H1 (cell line): ENCODE measurements around the gene LRATD1. TPM values are rescaled to one million over a fixed set of nuclear protein-coding genes. Genes with fewer than 3 reads are reported as not detected.

ENCODE experiments used
- CTCF ChIA-PET: fragments of 300-600 bp; sonication (Branson Sonifier 250); formaldehyde crosslinking; loops from one replicate; lab custom pipeline; 2021; ENCODE audit not compliant: partially characterized antibody; lab: Charles Lee
- POLR2A ChIA-PET: fragments of 300-600 bp; sonication (Branson Sonifier 250); formaldehyde crosslinking; loops from one replicate; lab custom pipeline; 2021; ENCODE audit warnings: inconsistent platforms; ENCODE audit not compliant: partially characterized antibody; lab: Charles Lee
- DNase-seq, 2 experiments: peaks; one replicate each; pipeline versions ENCODE4 v3.0.0 to v3.0.0-alpha.2; 2010 to 2022; ENCODE audit warnings: low spot score in 2 of 2, low read depth in 1 of 2, mixed read lengths in 1 of 2
- FAIRE-seq: peaks from 2 replicates; lab custom pipeline; 2011; peaks lifted over from hg19 to GRCh38; lab: Jason Lieb, UNC
- H2AFZ ChIP-seq: 2 replicates; pipeline ENCODE4 v1.8.1; 2012; ENCODE audit warnings: low read length, inconsistent platforms
- H2AK5ac ChIP-seq: 2 replicates; pipeline ENCODE4 v1.6.1; 2013; ENCODE audit warnings: low read depth, low read length
- H2BK120ac ChIP-seq: replicated peaks from 2 replicates; pipeline ENCODE3; 2013; ENCODE audit warnings: low read depth, low read length, inconsistent platforms
- H2BK12ac ChIP-seq: 2 replicates; pipeline ENCODE4 v1.6.1; 2013; ENCODE audit warnings: low read depth, low read length
- H2BK15ac ChIP-seq: 2 replicates; pipeline ENCODE4 v1.6.1; 2013; ENCODE audit warnings: low read length
- H2BK20ac ChIP-seq: 2 replicates; pipeline ENCODE4 v1.6.1; 2013; ENCODE audit warnings: low read length
- H2BK5ac ChIP-seq: 2 replicates; pipeline ENCODE4 v1.6.1; 2013; ENCODE audit warnings: low read depth, low read length
- H3K14ac ChIP-seq: 2 replicates; pipeline ENCODE4 v1.6.1; 2013; ENCODE audit warnings: inconsistent platforms; ENCODE audit not compliant: insufficient read length
- H3K18ac ChIP-seq: 2 replicates; pipeline ENCODE4 v1.6.1; 2013; ENCODE audit warnings: low read length; ENCODE audit errors: extremely low read depth
- H3K23ac ChIP-seq: 2 replicates; pipeline ENCODE4 v1.6.1; 2013; ENCODE audit warnings: inconsistent platforms; ENCODE audit not compliant: insufficient read length
- H3K23me2 ChIP-seq: 2 replicates; pipeline ENCODE4 v1.6.1; 2013; ENCODE audit warnings: low read depth, low read length
- H3K27ac ChIP-seq: 2 replicates; pipeline ENCODE4 v1.6.1; 2011; ENCODE audit warnings: low read depth, low read length, inconsistent platforms
- H3K27me3 ChIP-seq, 4 experiments: replicated peaks in 1 of 4; 1 replicate in 1 of 4; 2 replicates in 3 of 4; pipeline versions ENCODE4 v1.6.1 to v1.8.1; 2011 to 2013; ENCODE audit warnings: low read length in 3 of 4, mild to moderate bottlenecking in 3 of 4, inconsistent platforms in 2 of 4, mixed read lengths in 2 of 4, moderate library complexity in 1 of 4; ENCODE audit not compliant: control insufficient read depth in 3 of 4, insufficient read depth in 3 of 4; ENCODE audit errors: extremely low read depth in 1 of 4
- H3K36me3 ChIP-seq, 4 experiments: 2 replicates each; pipeline versions ENCODE4 v1.6.1 to v1.8.1; 2011 to 2013; ENCODE audit warnings: mild to moderate bottlenecking in 4 of 4, low read length in 3 of 4, moderate library complexity in 2 of 4, control low read depth in 1 of 4, inconsistent platforms in 1 of 4; ENCODE audit not compliant: insufficient read depth in 4 of 4, control insufficient read depth in 2 of 4
- H3K4ac ChIP-seq: replicated peaks from 2 replicates; pipeline ENCODE3; 2013; ENCODE audit warnings: low read length, low read depth, mixed read lengths, inconsistent platforms; ENCODE audit not compliant: insufficient read length
- H3K4me1 ChIP-seq, 4 experiments: replicated peaks in 1 of 4; 1 replicate in 1 of 4; 2 replicates in 3 of 4; pipeline versions ENCODE4 v1.6.1 to v1.8.1; 2011 to 2013; ENCODE audit warnings: low read length in 3 of 4, inconsistent platforms in 2 of 4, mixed read lengths in 1 of 4; ENCODE audit not compliant: insufficient read depth in 4 of 4, control insufficient read depth in 3 of 4
- H3K4me2 ChIP-seq, 2 experiments: 2 replicates each; pipeline versions ENCODE4 v1.6.1 to v1.8.1; 2011 to 2013; ENCODE audit warnings: low read depth in 2 of 2, low read length in 2 of 2, control low read depth in 1 of 2, inconsistent platforms in 1 of 2, mild to moderate bottlenecking in 1 of 2; ENCODE audit not compliant: insufficient read depth in 1 of 2
- H3K4me3 ChIP-seq, 4 experiments: fragments of 200-600, 300-600 bp in 1 of 4; sonication (generic), shearing (Covaris generic), sonication (Bioruptor Twin) in 1 of 4; 2 replicates each; pipeline versions ENCODE4 v1.5.1 to v1.8.1; 2011 to 2016; ENCODE audit warnings: low read length in 4 of 4, low read depth in 3 of 4, control low read depth in 2 of 4, inconsistent platforms in 2 of 4, mild to moderate bottlenecking in 2 of 4, mixed read lengths in 1 of 4, moderate library complexity in 1 of 4; ENCODE audit not compliant: insufficient read depth in 2 of 4; ENCODE audit errors: extremely low read depth in 1 of 4
- H3K56ac ChIP-seq: replicated peaks from 2 replicates; pipeline ENCODE3; 2013; ENCODE audit warnings: low read depth, mild to moderate bottlenecking, mixed read lengths, low read length, inconsistent platforms; ENCODE audit not compliant: insufficient read length
- H3K79me1 ChIP-seq: 2 replicates; pipeline ENCODE4 v1.6.1; 2013; ENCODE audit warnings: low read depth, low read length, control low read depth
- H3K79me2 ChIP-seq, 2 experiments: 2 replicates each; pipeline versions ENCODE4 v1.6.1 to v1.8.1; 2012 to 2013; ENCODE audit warnings: low read length in 2 of 2, mild to moderate bottlenecking in 2 of 2, inconsistent platforms in 1 of 2; ENCODE audit not compliant: insufficient read depth in 2 of 2, control insufficient read depth in 1 of 2
- H3K9ac ChIP-seq, 4 experiments: replicated peaks in 1 of 4; 1 replicate in 1 of 4; 2 replicates in 3 of 4; pipeline versions ENCODE4 v1.6.1 to v1.8.1; 2011 to 2013; ENCODE audit warnings: low read depth in 3 of 4, low read length in 3 of 4, control low read depth in 2 of 4, mild to moderate bottlenecking in 2 of 4, moderate library complexity in 2 of 4, inconsistent platforms in 1 of 4; ENCODE audit errors: extremely low read depth in 1 of 4
- H3K9me3 ChIP-seq, 2 experiments: 2 replicates each; pipeline versions ENCODE4 v1.6.1 to v1.8.1; 2012 to 2013; ENCODE audit warnings: mild to moderate bottlenecking in 2 of 2, moderate library complexity in 2 of 2, control low read depth in 1 of 2, inconsistent platforms in 1 of 2, low read depth in 1 of 2, low read length in 1 of 2, mixed read lengths in 1 of 2; ENCODE audit not compliant: insufficient read depth in 2 of 2
- H4K20me1 ChIP-seq, 2 experiments: replicated peaks in 1 of 2; 2 replicates each; pipeline versions ENCODE3 to v1.8.1; 2011 to 2013; ENCODE audit warnings: inconsistent platforms in 2 of 2, low read length in 2 of 2, mild to moderate bottlenecking in 1 of 2; ENCODE audit not compliant: insufficient read depth in 2 of 2, control insufficient read depth in 1 of 2
- H4K5ac ChIP-seq: 2 replicates; pipeline ENCODE4 v1.6.1; 2013; ENCODE audit warnings: low read length, low read depth, mixed read lengths, inconsistent platforms; ENCODE audit not compliant: insufficient read length
- H4K8ac ChIP-seq: 2 replicates; pipeline ENCODE4 v1.8.0; 2013; ENCODE audit warnings: mild to moderate bottlenecking, moderate library complexity, low read length, inconsistent platforms; ENCODE audit not compliant: insufficient read depth; ENCODE audit errors: extremely low read depth
- H4K91ac ChIP-seq: replicated peaks from 2 replicates; pipeline ENCODE3; 2013; ENCODE audit warnings: low read length, mixed read lengths, inconsistent platforms; ENCODE audit not compliant: insufficient read length
- BCL11A ChIP-seq, 2 experiments: IDR thresholded peaks; one replicate each; pipeline ENCODE4 v1.6.1; 2011; ENCODE audit warnings: low read depth in 2 of 2, low read length in 2 of 2, mild to moderate bottlenecking in 2 of 2
- NANOG ChIP-seq: IDR thresholded peaks from 2 replicates; pipeline ENCODE4 v1.6.1; 2011; ENCODE audit warnings: low read length, low read depth, mild to moderate bottlenecking, inconsistent platforms; ENCODE audit not compliant: insufficient read depth, poor library complexity, severe bottlenecking
- RAD21 ChIP-seq, 2 experiments: IDR thresholded peaks in 1 of 2; conservative IDR thresholded peaks in 1 of 2; 2 replicates each; pipeline ENCODE4 v1.6.1; 2011; ENCODE audit warnings: low read depth in 2 of 2, low read length in 2 of 2, improper control_type of control experiment in 1 of 2, inconsistent platforms in 1 of 2, mild to moderate bottlenecking in 1 of 2, moderate library complexity in 1 of 2
- TCF12 ChIP-seq: IDR thresholded peaks from 2 replicates; pipeline ENCODE4 v1.6.1; 2011; ENCODE audit warnings: low read depth, mild to moderate bottlenecking, low read length
- USF2 ChIP-seq: IDR thresholded peaks from 2 replicates; pipeline ENCODE4 v1.6.1; 2011; ENCODE audit warnings: low read length, improper control_type of control experiment
- WGBS, 2 experiments: shearing (Covaris generic) in 1 of 2; methylation state at CpG; one replicate each; pipeline versions ENCODE4 v1.1.6 to v1.1.7; 2013 to 2015; ENCODE audit warnings: low lambda C conversion rate in 2 of 2, mixed read lengths in 2 of 2, inconsistent platforms in 1 of 2, low coverage in 1 of 2, missing lambda C conversion rate in 1 of 2; ENCODE audit not compliant: insufficient replicate concordance in 2 of 2, insufficient coverage in 1 of 2, insufficient read length in 1 of 2; ENCODE audit errors: extremely low coverage in 1 of 2, missing lambda C conversion rate in 1 of 2; 5-methylcytosine and 5-hydroxymethylcytosine counted together
- polyA plus RNA-seq, 7 experiments: library from polyadenylated mRNA; depleted of rRNA in 3 of 7; stranded (reverse) in 5 of 7; unstranded in 2 of 7; fragments of >200 nt in 5 of 7; fragments of 200-250 nt in 2 of 7; gene quantifications; 1 replicate in 5 of 7; 2 replicates in 1 of 7; 4 replicates in 1 of 7; pipeline versions ENCODE4 v1.2.1 to v1.2.3, GENCODE V29; 2011 to 2013; ENCODE audit warnings: missing spikeins in 2 of 7, mixed read lengths in 2 of 7
- total RNA-seq: library from RNA; stranded (reverse); fragmentation: NEBNext Ultra II Directional; extraction: Animal tissue kit (Norgen Biotek cat#: 25700); gene quantifications from 2 replicates; pipeline ENCODE4 v1.2.1, GENCODE V29; 2021

LRATD1 gene
- total and polyA plus RNA-seq, 2 of the 8 experiments (the other 6 are each of a cell fraction or from before 2014, with no cell fraction given): 1.2 to 2.3 TPM

- H2BK5ac ChIP-seq: no peak overlapping the region
- no peak overlapping the region for H3K4ac ChIP-seq
- TF ChIP-seq TCF12: no peak
- no peak for TF ChIP-seq NANOG
- no peak for TF ChIP-seq USF2
- no peak for TF ChIP-seq RAD21 (IDR thresholded peaks at IDR 0.05 in 1 of 2, conservative IDR thresholded peaks at IDR 0.05 in 1 of 2; ENCODE audit: low read depth in 2 of 2, low read length in 2 of 2)
- TF ChIP-seq BCL11A (IDR thresholded peaks at IDR 0.05; ENCODE audit: low read depth in 2 of 2, low read length in 2 of 2): no peak
- no peak overlapping the region for H4K8ac ChIP-seq
- H3K4me2 ChIP-seq: no peak overlapping the region
- H4K91ac ChIP-seq: no peak overlapping the region
- no peaks in the 10 kb centered on the region; the same call in 1 of the 2 replicates for H3K23me2 ChIP-seq
- H2AFZ ChIP-seq: no peak overlapping the region
- no peaks in the 10 kb centered on the region for H3K79me2 ChIP-seq
- no peaks in the 10 kb centered on the region for H3K9me3 ChIP-seq
- no peak overlapping the region for H2BK120ac ChIP-seq
- no peak overlapping the region for H2BK12ac ChIP-seq
- DNase-seq: no peak
- ChIA-PET CTCF (no interaction called here), POLR2A (no interaction called here)
- FAIRE-seq: no peak
- H2BK15ac ChIP-seq: no peak overlapping the region
- H4K5ac ChIP-seq: no peak overlapping the region
- H3K79me1 ChIP-seq: no peaks in the 10 kb centered on the region
- no peak overlapping the region for H3K4me3 ChIP-seq
- H3K14ac ChIP-seq: no peak overlapping the region
- no peak overlapping the region for H3K27ac ChIP-seq
- H3K23ac ChIP-seq: no peak overlapping the region
- H3K27me3 ChIP-seq: no peaks in the 10 kb centered on the region
- no peaks in the 10 kb centered on the region for H4K20me1 ChIP-seq
- no peak overlapping the region for H2BK20ac ChIP-seq
- 94% methylated on average over 1 of the region's 1 CpG; no CpG with 5 or more reads in 1 of the 2 experiments for WGBS, 2 experiments
- no peaks in the 10 kb centered on the region for H3K36me3 ChIP-seq
- H3K18ac ChIP-seq: no peak overlapping the region
- H3K9ac ChIP-seq: no peak overlapping the region
- no peak overlapping the region for H3K56ac ChIP-seq
- no peak overlapping the region for H2AK5ac ChIP-seq
- H3K4me1 ChIP-seq: no peaks in the 10 kb centered on the region
Observed at GRCh38 chr2:14602309-14602708, 30.2 kb upstream of the LRATD1 start.
